ENCODE measurements around the gene DCTN1. TPM values are rescaled to one million over a fixed set of nuclear protein-coding genes. Genes with fewer than 3 reads are reported as not detected.

DCTN1 gene
- total RNA-seq, 2 experiments from 2014 or later, result 75.6 to 79.5 TPM

DNA sequence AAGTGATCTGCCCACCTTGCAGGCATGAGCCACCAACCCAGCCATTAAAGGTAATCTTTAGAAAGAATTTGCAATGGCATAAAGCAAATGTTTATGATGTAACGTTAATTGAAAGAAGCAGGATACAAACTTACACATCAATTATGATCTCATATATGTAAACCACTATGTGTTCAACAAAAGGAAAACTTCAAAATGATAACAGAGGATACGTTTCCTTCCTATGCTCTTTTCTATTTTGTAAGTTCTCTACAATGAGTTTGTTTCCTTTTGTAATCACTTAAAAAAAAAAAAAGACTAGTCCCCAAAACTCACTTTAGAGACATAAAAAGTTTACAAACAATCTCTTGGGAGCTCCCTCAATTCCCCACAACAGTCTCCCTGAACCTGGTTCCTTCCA lies 39.9 kb upstream of the DCTN1 start:
- Mint-ChIP-seq H3K9me3 (no peaks in the 10 kb centered on the region), H3K4me3 (peak overlapping the region; percentile 43), H3K27me3 (no peaks in the 10 kb centered on the region), H3K4me1 (ENCODE audit: low read depth) (peaks cover 24% of the 10 kb centered on the region), H3K36me3 (peaks cover 1% of the 10 kb centered on the region), H3K27ac (no peak overlapping the region)
- no peak for DNase-seq
- CTCF ChIA-PET, result no interaction called here
- intact Hi-C loops (cut with micrococcal nuclease), result no loop called here
- POLR2A ChIA-PET, result interaction anchor here (3.4 kb wide), 1 partner anchor 35 kb away, joined by 10 read pairs; the partner anchor contains the start of gene INO80B

DNA sequence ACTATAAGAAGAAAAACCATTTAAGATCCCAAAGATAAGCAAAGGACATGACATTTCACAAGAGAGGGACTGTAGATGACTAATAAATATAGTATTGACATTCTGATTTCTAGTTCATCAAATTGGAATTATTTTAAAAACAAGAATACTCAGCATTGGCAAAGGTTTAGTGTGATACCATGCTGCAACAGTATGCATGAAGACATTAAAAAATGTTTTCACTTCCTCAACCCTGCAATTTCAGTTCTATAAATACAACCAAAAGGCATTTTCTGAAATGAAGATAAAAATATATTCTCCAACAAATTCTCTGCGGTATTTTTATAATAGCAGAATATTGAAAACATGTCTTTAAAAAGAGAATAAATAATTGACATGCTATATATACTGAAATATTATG lies 39.2 kb upstream of the DCTN1 start:
- Mint-ChIP-seq H3K36me3 (no peaks in the 10 kb centered on the region), H3K4me1 (ENCODE audit: low read depth) (peaks cover 24% of the 10 kb centered on the region), H3K4me3 (no peak overlapping the region), H3K27ac (no peak overlapping the region), H3K27me3 (peaks cover 2% of the 10 kb centered on the region), H3K9me3 (no peaks in the 10 kb centered on the region)
- DNase-seq, result no peak
- intact Hi-C loops (cut with micrococcal nuclease), result no loop called here
- POLR2A ChIA-PET, result no interaction called here
- CTCF ChIA-PET, result interaction anchor here (0.6 kb wide), 1 partner anchor 18 kb away, joined by 3 read pairs; no protein-coding TSS in a partner anchor

DNA sequence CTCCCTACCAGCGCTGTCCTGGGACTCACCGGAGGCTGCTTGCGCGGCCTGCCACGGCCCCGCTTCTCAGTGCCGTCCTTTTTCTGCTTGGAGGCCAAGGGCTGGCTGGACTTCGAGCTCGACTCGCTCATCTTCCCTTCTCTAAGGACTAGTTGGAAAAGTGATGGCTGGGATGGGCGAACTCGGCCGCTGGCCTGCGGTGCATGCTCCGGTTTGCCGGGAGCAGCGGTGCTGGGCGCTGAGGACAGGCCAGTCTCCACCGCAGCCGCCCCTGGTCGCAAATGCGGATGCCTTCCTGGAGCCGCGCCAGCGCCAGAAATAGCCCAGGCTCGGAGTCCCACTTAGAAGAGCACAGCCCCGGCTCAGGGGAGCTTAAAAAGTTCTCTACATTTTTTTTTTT lies 38.2 kb upstream of the DCTN1 start:
- no peaks in the 10 kb centered on the region for H3K36me3 Mint-ChIP-seq
- peaks cover 7% of the 10 kb centered on the region for H3K27me3 Mint-ChIP-seq
- ChIA-PET CTCF (no interaction called here), POLR2A (no interaction called here)
- H3K27ac Mint-ChIP-seq, result no peak overlapping the region
- H3K4me3 Mint-ChIP-seq, result no peak overlapping the region
- intact Hi-C loops (cut with micrococcal nuclease), result no loop called here
- no peaks in the 10 kb centered on the region for H3K9me3 Mint-ChIP-seq
- H3K4me1 Mint-ChIP-seq (ENCODE audit: low read depth), result peaks cover 22% of the 10 kb centered on the region
- DNase-seq, result no peak

DNA sequence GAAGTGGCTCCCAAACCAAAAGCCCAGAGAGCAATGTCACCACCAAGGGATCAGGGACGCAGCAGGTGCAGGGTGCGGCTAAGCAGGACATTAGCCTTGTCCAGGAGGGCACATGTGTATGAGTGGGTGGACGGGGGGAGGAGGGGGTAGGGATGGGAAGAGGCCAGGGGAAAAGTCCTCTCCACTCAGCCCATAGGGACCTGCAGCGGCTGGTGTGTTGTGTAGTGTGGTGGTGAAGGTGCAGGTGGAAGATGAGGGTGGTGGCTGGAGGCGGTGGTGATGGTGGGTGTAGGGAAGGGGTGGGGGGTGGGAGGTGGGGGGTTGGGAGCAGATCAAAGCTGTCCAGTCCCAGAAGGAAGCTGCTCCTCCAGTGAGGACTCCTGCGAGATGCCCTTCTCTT lies 37.7 kb upstream of the DCTN1 start:
- CTCF ChIA-PET, result no interaction called here

DNA sequence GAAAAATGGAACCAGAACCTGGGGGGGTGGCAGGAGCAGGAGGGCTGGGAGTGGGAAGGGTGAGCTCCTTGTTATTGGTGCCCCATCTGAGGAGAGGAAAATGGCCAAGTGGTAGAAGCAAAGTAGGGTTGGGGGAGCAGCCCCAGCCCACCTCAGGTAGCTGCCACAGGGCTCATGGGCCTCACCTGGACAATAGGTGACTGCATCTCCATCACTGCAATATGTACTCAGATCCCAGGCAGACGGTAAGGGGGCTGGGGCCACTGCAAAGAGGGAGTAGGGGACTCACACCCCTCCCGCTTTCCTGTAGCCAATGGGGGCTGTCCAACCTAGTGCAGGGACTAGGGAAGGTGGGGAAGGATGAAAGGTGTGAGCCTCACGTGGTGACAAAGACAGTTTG lies 37.1 kb upstream of the DCTN1 start:
- DNase-seq, result no peak
- Mint-ChIP-seq H3K9me3 (no peaks in the 10 kb centered on the region), H3K36me3 (no peaks in the 10 kb centered on the region), H3K4me1 (ENCODE audit: low read depth) (peaks cover 15% of the 10 kb centered on the region), H3K4me3 (no peak overlapping the region), H3K27me3 (peaks cover 10% of the 10 kb centered on the region), H3K27ac (no peak overlapping the region)
- intact Hi-C loops (cut with micrococcal nuclease), result no loop called here
- ChIA-PET POLR2A (no interaction called here), CTCF (no interaction called here)

More for the DNA sequence above, 37.7 kb upstream of the DCTN1 start:
- peaks cover 10% of the 10 kb centered on the region for H3K27me3 Mint-ChIP-seq
- no peak overlapping the region for H3K4me3 Mint-ChIP-seq
- no peaks in the 10 kb centered on the region for H3K9me3 Mint-ChIP-seq
- no peak overlapping the region for H3K27ac Mint-ChIP-seq
- intact Hi-C loops (cut with micrococcal nuclease), result no loop called here
- H3K36me3 Mint-ChIP-seq, result no peaks in the 10 kb centered on the region
- peaks cover 18% of the 10 kb centered on the region for H3K4me1 Mint-ChIP-seq (ENCODE audit: low read depth)
- POLR2A ChIA-PET, result no interaction called here
- DNase-seq, result no peak

DNA sequence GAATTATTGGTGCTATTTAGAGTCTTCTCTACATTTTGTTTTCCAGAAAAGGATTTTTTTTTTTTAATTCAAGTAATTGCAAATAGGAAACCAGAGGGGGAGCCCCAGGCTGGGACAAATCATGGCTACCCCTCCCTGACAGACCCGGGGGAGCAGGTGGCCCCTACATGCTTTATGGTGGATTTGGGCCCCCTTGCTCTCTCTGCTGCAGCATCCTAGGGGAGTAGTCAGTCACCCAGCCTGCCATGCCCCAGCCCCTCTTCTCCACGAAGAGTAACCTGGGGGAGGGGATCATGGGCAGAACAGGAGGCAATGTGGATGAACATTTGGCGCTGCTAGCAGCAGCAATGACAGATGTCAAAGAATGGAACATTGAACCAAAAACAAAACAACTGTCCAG lies 36.7 kb upstream of the DCTN1 start:
- intact Hi-C loops (cut with micrococcal nuclease), result no loop called here

DNA sequence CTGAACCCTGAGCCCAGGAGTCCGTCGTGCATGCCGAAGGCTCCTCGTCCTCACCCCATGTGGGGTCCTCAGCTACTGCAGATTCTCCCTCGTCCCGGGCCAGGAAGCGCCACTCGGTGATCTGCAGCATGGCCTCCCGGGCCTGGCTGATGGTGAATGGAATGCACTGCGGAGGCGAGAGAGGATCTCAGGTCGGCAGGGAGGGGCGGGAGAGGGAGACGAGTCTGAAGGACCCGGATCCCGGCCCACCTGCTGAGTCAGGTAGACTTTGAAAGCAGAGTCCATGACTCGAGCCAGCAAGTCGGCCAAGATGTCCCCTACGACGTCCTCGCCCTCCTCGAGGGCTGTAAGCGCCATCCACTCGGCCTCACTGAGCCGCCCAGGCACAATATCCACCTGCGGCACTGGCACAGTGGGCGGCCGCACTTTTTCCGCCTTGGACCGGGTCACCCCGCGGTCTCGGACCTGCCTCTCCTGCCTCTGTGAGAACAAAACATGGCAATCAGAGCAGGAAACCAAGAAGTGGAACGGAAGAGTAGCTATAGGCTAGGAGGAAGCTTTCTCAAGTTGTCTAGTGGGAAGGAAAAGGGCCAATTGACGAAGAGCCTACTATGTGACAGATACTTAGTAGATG lies 35.8 kb upstream of the DCTN1 start:
- CTCF ChIA-PET, result interaction anchor here (1.0 to 1.2 kb wide), 2 partner anchors 18 to 166 kb away, joined by 4 read pairs; no protein-coding TSS in a partner anchor
- Mint-ChIP-seq H3K4me1 (ENCODE audit: low read depth) (peaks cover 10% of the 10 kb centered on the region), H3K9me3 (no peaks in the 10 kb centered on the region), H3K36me3 (no peaks in the 10 kb centered on the region), H3K4me3 (peak overlapping the region; percentile 58), H3K27me3 (peaks cover 10% of the 10 kb centered on the region), H3K27ac (no peak overlapping the region)
- POLR2A ChIA-PET, result no interaction called here
- intact Hi-C loops (cut with micrococcal nuclease), result no loop called here
- no peak for DNase-seq

More for the DNA sequence above, 36.7 kb upstream of the DCTN1 start:
- Mint-ChIP-seq H3K36me3 (no peaks in the 10 kb centered on the region), H3K27ac (no peak overlapping the region), H3K4me1 (ENCODE audit: low read depth) (peaks cover 15% of the 10 kb centered on the region), H3K27me3 (peaks cover 10% of the 10 kb centered on the region), H3K4me3 (no peak overlapping the region), H3K9me3 (no peaks in the 10 kb centered on the region)
- ChIA-PET CTCF (no interaction called here), POLR2A (no interaction called here)
- DNase-seq, result no peak

DNA sequence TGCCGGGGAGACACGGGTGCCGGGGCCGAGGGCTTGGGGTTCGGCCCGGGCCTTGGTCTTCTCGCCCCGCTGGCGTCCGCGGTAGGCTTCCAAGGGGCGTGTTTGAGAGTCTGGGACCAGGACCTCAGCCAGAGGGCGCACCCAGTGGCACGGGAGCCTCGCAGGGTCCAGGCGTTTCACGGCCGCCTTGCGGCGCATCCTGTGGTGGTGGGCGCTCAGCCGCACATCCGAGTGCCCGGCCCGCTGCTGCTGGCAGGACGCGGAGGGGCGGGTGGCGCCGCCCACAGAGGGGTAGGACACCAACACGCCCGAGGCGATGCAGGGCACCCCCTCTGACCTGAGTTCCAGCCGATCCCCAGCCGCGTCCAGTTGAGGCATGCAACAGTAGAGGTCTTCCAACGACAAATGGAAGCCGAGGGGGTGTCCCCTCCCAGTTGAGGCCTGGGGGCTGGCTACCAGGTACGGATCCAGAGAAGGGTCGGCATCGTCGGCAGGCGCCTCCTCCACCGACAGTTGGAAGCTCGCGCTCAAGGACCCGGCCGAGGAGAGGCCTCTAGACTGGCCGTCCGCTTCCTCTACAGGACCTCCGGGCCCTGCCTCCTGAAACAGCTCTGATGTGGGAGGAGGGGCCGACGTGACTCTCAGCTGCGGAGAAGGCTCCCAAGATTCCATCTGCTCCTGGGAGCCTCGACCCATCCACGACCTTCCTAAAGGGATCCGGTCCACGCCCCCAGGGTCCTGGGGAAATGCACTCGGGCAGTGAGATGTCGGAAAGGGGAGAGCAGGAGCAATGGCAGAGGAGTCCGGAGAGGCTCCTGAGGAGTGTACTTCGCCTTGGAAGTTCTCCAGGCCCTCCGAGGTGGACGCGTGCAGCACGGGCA lies 35.0 kb upstream of the DCTN1 start:
- intact Hi-C loops (cut with micrococcal nuclease), result no loop called here
- Mint-ChIP-seq H3K4me1 (ENCODE audit: low read depth) (peaks cover 4% of the 10 kb centered on the region), H3K4me3 (peak overlapping the region; percentile 58), H3K36me3 (no peaks in the 10 kb centered on the region), H3K9me3 (no peaks in the 10 kb centered on the region), H3K27me3 (peaks cover 10% of the 10 kb centered on the region), H3K27ac (no peak overlapping the region)
- POLR2A ChIA-PET, result no interaction called here
- CTCF ChIA-PET, result interaction anchor here (1.0 to 1.2 kb wide), 3 partner anchors 17 to 165 kb away, joined by 4 to 5 read pairs (median 4); no protein-coding TSS in a partner anchor
- DNase-seq, result peak; percentile 38

DNA sequence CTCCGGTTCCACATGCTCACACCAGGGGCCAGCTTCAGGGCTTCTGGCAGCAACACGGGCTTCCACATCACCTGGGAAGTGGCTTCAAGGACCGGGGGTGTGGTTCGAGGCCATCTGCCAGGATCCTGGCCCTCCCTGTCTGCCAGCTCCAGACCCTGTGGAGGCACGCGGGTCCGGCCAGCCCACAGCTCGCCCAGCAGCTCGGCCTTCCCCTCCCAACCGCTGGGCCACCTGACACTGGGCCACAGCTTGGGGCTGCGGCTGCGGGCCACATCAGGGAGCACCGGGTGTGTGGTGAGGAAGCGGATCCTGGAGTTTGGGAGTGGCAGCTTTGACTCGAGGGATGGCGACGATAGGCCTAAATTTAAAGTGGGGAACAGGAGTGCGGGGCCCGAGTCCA lies 34.3 kb upstream of the DCTN1 start:
- H3K9me3 Mint-ChIP-seq, result no peaks in the 10 kb centered on the region
- H3K27ac Mint-ChIP-seq, result no peak overlapping the region
- DNase-seq, result no peak
- intact Hi-C loops (cut with micrococcal nuclease), result no loop called here
- H3K4me1 Mint-ChIP-seq (ENCODE audit: low read depth), result peaks cover 4% of the 10 kb centered on the region
- peak overlapping the region; percentile 12 for H3K4me3 Mint-ChIP-seq
- ChIA-PET POLR2A (no interaction called here), CTCF (interaction anchor here (0.9 to 1.1 kb wide), 2 partner anchors 19 to 593 kb away, joined by 3 to 5 read pairs; no protein-coding TSS in a partner anchor)
- peaks cover 11% of the 10 kb centered on the region for H3K27me3 Mint-ChIP-seq
- no peaks in the 10 kb centered on the region for H3K36me3 Mint-ChIP-seq

DNA sequence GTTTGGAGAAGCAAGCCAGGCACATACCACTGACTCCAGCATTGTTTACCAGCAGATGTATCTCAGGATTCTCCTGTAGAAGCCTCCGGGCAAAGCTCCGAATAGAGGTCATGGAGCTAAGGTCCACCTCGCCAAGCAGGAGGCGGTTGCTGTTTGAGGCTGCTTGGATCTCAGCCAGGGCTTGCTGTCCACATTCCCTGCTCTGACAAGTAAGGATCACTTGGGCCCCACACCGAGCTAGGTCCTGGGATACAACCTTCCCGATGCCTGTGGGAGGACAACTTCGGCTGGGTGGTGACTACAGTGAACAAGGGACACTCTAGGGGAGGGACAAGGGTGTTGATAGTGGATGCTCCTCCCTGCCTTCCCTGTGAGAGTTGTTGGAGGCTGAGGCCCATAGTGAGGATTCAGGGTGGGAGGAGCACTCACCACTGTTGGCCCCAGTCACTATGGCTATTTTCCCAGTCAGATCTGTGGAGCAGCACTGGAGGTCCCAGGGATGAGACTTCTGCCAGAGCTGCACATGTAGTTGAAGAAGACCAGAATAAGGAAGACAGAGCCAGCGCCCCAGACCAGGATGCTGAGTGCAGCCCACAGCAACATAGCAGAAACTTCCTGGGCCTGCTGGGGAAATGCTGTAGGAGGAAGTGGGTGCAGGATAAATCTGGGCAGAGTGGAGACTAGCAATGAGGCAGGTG lies 33.0 kb upstream of the DCTN1 start:
- no peak for DNase-seq
- POLR2A ChIA-PET, result no interaction called here
- Mint-ChIP-seq H3K27ac (no peak overlapping the region), H3K4me3 (no peak overlapping the region), H3K4me1 (ENCODE audit: low read depth) (peaks cover 4% of the 10 kb centered on the region), H3K9me3 (no peaks in the 10 kb centered on the region), H3K27me3 (peaks cover 12% of the 10 kb centered on the region), H3K36me3 (no peaks in the 10 kb centered on the region)
- intact Hi-C loops (cut with micrococcal nuclease), result no loop called here
- CTCF ChIA-PET, result interaction anchor here (1.6 kb wide), 1 partner anchor 22 kb away, joined by 5 read pairs; no protein-coding TSS in a partner anchor

DNA sequence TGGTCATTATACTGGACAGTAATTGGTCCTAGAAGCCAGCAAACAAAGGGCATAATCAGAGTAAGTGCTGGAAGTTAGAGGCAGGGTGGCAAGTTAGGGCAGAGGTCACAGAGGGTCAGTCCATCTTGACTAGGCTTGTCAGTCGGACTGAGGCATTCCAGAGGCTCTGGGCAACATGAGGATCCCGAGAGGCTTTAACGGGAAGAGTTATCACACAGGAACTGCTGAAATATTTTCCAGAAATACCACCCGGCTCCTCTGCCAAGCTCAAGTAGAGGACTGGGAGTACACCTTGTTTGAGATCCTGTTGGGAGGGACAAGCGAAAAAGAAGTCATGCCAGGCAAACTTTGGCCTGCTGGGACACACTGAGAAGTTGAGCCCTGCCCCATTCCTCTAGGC lies 27.6 kb upstream of the DCTN1 start:
- Mint-ChIP-seq H3K4me3 (no peak overlapping the region), H3K9me3 (no peaks in the 10 kb centered on the region), H3K4me1 (ENCODE audit: low read depth) (no peaks in the 10 kb centered on the region), H3K27me3 (peaks cover 2% of the 10 kb centered on the region), H3K27ac (no peak overlapping the region), H3K36me3 (no peaks in the 10 kb centered on the region)
- CTCF ChIA-PET, result interaction anchor here (1.4 kb wide), 1 partner anchor 73 kb away, joined by 4 read pairs; no protein-coding TSS in a partner anchor
- POLR2A ChIA-PET, result no interaction called here
- intact Hi-C loops (cut with micrococcal nuclease), result no loop called here
- no peak for DNase-seq

DNA sequence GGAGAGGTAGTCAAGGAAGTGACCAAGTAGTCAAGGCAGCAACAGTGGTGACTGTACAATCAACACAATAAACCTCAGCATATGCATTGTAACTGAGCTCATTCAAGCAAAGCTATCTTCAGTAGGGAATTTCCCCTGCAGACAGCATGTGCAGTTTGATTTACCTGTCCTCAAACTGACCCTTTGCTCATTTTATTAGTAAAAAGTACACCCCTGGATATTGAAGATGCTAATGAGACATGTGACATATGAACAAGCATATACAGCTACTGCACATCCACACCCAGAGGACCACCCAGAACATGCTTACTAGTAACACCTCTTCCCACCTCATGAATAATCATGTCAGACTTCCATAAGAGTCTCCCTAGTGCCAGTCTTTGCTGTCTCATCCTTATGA lies 25.9 kb upstream of the DCTN1 start:
- Mint-ChIP-seq H3K4me1 (ENCODE audit: low read depth) (no peaks in the 10 kb centered on the region), H3K9me3 (no peaks in the 10 kb centered on the region), H3K27ac (no peak overlapping the region), H3K27me3 (peaks cover 3% of the 10 kb centered on the region), H3K4me3 (no peak overlapping the region), H3K36me3 (no peaks in the 10 kb centered on the region)
- DNase-seq, result no peak
- intact Hi-C loops (cut with micrococcal nuclease), result no loop called here
- CTCF ChIA-PET, result interaction anchor here (1.0 kb wide), 1 partner anchor 182 kb away, joined by 3 read pairs; no protein-coding TSS in a partner anchor
- POLR2A ChIA-PET, result no interaction called here
